Stimulated activated CD4-positive, alpha-beta T cell treated with anti-CD3 and anti-CD28 coated beads, Interleukin-1b, Interleukin-23, amount 100 ng/mL, for 48 hours (primary cell): ENCODE results near the gene C19orf73.
"Not testable (repeated sequence)": the region's sequence is repeated elsewhere in the genome, so short reads cannot be mapped to it uniquely, and the experiment has no call there.

Experiments used
- DNase-seq: peaks from one replicate; pipeline ENCODE4 v3.0.0-alpha.2; 2020

The C19orf73 gene

DNA sequence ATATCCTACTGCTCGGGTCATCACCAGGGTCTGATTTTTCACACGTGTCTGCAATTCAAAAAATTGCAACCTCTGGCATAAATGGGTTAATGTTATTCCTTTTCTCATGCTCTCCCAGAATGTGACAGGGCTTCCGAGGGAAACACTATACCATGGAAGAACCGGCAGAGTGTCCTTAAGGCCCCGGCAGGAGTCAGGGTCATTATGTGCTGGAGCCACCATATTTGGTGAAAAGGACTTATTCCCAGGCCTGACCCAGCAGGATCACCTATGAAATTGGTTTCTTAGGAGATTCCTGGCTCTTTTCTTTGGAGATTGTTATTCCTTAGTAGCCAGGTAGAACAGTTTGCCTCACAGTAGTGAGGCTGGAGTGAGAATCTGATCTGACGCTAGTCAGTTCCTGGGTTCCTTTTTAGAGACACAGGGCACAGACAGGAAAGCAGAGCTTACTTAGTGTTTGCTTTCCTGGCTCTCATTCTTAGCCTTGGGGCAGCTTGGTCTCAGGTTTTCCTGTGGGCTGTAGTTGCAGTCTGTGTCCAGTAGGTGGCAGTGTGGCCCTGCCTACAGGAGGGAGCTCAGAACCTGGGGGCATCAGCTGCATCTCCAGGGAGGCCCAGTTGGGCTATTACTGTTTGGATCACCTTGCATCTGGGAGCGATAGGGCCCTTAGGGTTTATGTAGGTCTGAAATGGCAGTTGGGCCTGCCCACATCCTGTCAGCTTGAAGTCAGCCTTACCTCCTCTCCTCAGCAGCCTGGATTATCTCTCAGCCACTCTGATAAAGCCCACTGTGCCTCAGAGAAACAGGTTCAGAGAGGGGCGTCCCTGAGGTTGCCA lies 21.3 kb downstream of the C19orf73 start:
- DNase-seq: peak; percentile 75

DNA sequence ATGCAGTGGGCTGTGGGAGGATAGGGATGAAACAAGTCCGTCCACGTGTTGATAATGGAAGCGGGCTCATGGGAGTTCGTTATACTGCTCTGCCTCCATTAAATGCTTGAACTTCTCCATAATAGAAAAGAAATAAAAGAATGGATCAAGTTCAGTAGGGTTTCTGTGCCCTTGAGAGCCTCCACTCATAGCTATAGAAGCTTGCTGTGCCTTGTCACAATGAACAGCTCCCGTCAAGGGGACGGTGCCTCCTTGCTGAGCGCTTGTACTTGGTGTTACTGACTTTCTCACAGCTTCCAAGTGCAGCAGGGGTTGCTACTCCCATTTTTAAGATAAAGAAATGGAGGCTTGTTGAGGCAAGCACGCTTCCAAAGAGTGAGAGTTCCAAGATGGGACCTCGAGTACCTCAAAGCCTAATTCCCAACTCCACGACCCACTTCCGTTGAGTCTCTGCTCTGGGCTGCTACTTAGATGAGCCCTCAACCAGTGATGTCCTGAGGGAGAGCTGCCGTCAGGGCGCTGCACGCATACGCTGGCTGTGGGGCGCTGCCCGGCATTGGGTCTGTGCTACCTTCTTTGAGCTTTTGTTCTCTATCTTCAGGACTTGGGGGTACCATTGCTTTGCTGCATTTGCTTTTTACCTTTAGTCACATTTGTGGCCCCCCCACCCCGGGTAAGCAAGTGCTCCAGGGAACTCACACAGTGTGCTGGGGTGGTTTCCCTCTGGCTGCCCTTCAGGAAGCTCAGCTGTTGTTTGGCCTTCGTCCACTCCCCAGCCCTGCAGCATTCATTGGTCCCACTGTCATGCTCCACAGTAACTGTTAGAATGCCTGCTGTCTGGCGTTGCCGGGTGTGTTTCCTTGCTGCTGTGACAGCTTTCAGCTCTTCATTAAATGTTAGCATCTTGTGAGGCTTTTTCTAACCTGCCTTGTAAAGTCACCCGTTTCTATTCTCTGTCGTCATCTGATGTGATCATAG lies 24.1 kb downstream of the C19orf73 start:
- DNase-seq: no peak

DNA sequence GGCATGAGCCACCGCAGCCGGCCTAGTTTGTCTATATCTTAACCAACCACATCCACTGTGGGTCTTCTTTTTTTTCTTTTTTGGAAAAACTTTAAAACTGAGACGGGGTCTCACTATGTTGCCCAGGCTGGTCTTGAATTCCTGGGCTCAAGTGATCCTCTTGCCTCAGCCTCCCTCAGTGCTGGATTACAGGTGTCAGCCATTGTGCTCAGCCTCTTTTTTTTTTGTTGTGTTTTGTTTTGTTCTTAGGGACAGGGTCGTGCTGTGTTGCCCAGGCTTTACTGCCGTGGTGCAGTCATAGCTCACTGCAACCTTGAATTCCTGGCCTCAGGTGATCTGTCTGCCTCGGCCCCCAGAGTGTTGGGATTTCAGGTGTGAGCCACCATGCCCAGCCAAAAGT lies 26.3 kb downstream of the C19orf73 start:
- no peak for DNase-seq

DNA sequence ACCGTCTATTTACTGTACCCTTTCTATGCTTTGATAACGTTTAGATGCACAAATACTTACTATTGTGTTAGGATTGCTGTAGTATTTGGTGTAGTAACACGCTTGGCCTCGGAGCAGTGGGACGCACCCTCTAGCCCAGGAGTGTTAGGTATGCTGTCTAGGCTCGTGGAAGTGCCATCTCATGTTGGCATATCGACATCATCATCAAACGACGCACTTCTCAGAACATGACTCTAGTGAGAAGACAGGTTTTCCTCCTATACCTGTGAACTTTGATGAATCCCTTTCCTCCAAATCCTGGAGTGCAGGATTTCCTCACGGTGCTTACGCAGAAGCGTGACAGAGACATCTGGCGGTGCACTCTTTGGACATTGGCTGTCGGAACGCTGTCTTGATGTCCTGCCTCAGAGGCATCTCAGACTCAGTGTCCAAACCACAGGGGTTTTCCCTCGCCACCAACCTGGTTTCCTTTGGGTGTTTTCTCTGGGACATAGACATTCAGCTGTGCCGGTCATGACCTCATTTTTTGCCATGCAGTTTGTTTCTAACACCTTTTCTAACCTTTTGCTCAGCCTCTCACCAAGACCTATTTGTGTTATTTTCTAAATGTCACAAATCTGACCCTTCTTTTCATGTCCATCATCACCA lies 27.4 kb downstream of the C19orf73 start:
- DNase-seq: no peak

DNA sequence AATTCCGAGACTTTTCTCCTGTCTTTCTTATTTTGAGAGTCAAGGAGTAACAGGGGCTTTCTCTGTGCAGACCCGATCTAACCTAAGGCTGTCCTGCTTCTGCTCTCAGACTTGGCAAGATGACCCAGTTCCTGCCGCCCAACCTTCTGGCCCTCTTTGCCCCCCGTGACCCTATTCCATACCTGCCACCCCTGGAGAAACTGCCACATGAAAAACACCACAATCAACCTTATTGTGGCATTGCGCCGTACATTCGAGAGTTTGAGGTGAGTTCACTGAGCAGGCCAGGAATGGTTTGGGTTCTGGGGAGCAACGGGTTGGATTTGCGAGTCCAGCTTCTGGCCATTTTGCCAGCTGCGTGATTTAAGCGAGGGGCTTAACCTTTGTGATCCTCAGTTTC lies 32.6 kb downstream of the C19orf73 start:
- DNase-seq: no peak

DNA sequence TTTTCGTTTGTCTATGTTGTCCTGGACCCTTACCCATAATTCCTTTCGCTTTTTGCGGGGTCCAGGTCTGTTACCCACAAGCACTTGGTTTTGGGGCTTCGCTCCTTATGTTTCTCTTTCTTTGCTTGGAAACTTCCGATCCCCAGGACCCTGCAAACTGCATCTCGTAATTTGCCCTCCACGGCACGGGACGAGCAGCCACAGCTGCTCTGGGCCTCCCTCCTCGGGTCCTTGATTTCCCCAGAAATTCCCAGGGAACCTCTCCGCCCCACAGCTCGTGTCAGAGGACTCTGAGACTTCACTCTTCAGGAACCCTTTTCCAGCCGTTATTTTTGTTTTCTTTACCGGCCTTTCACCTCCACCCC lies 33.1 kb downstream of the C19orf73 start:
- no peak for DNase-seq

DNA sequence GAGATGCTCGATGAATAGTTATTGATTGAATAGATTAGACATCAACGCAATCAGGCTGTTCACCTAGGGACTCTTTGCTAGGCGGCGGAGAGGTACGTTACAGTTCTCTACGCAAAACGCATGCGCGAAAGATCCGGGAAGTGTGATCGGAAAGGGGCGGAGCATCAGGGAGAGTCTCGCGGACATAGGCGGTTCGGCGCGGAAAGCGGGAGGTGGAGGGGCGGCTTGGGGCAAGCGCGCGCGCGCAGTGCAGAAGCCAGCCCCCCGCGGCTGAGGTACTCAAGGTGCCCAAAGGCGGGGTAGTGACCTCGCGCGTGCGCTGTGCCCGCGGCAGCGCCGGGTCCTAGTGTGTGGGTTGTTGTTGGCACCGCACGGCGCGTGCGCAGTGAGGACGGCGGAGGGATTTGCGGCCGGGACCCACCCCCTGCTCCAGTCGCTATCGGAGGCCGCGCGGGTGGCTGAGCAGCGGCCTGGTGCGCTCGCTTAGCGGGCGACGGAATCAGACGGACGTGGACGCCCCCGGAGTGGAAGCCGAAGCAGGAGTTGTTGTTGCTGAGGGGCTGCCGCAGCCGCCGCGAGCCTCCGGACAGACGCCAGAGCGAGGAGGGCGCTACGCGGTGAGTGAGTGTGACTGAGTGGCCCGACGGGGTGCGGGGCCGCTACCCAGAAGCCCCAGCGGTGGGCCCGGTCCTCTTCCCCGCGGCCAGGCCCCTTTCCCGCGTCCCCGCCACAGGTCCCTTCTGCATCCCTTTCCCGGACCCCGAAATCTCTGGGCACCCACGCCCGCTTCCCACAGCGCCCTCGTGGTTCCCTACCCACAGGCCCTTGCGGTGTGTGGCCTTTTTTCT lies 33.7 kb downstream of the C19orf73 start, which contains the start of gene SNRNP70:
Gene SNRNP70 (plus strand): TSS at position 432 of the 848 bp plus-strand sequence. CDS start 964 bp downstream, outside the sequence.
- DNase-seq: peak; percentile 99

DNA sequence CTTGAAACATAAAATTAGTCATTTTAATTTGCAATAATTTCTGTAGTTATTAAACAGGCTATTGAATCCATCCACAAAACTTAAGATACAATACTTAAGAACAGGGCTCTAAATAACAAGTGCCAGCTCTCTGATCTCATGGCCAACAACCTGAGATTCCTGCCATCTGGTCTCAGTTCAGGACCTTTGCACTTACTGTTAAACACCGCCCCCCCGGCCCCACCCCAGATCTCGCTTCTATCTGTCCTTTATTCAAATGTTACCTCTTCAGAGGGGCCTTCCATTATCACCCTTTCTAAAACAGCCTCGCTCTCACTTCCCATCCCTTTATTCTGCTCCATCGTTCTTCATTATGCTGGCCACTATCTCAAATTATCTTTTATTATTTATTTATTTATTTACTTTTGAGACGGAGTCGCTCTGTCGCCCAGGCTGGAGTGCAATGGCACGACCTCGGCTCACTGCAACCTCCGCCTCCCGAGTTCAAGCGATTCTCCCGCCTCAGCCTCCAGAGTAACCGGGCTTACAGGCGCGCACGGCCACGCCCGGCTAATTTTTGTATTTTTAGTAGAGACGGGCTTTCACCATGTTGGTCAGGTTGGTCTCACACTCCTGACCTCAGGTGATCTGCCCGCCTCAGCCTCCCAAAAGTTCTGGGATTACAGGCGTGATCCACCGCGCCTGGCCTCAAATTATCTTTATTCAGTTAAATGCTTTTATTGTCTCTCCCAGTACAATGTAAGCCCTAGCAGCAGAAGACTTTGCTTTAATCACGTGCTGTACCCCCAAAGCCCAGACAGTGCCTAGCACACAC lies 34.5 kb downstream of the C19orf73 start:
- DNase-seq: no peak

DNA sequence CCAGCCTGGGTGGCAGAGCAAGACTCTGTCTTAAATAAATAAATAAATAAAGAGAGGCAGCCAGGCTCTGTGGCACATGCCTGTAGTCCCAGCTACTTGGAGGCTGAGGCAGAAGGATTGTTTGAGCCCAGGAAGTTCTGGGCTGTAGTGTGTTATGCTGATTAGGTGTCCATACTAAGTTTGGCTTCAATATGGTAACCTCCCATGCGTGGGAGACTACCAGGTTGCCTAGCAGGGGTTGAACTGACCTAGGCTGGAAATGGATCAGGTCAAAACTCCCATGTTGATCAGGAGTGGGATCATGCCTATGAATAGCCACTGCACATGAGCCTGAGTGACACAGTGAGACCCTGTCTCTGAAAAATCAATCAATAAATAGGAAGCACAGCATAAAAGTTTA lies 37.7 kb downstream of the C19orf73 start:
- no peak for DNase-seq

DNA sequence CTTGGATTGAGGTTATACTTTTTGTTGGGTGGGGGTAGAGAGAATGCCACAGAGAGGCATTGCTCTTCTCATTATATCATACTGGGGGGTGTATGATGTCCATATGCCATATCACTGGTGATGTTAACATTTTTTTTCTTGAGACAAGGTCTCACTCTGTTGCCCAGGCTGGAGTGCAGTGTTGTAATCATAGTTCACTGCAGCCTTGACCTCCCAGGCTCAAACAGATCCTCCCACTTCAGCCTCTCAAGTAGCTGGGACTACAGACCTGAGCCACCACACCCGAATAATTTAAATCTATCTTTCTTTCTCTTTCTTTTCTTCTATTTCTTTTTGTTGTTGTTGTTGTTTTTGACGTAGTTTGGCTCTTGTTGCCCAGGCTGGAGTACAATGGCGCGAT lies 38.6 kb downstream of the C19orf73 start:
- no peak for DNase-seq

DNA sequence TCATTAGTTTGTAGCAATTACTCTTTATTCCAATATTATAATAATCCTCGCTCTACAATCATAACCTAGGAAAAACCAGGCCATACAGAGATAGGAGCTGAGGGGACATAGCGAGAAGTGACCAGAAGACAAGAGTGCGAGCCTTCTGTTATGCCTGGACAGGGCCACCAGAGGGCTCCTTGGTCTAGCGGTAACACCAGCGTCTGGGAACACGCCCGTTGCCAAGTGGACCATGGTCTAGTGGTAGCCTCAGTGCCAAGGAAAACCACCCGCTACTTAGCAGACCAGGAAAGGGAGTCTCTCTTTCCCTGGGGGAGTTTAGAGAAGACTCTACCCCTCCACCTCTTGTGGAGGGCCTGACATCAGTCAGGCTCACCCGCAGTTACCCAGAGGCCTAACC lies 44.1 kb downstream of the C19orf73 start:
- DNase-seq: not testable (repeated sequence)

DNA sequence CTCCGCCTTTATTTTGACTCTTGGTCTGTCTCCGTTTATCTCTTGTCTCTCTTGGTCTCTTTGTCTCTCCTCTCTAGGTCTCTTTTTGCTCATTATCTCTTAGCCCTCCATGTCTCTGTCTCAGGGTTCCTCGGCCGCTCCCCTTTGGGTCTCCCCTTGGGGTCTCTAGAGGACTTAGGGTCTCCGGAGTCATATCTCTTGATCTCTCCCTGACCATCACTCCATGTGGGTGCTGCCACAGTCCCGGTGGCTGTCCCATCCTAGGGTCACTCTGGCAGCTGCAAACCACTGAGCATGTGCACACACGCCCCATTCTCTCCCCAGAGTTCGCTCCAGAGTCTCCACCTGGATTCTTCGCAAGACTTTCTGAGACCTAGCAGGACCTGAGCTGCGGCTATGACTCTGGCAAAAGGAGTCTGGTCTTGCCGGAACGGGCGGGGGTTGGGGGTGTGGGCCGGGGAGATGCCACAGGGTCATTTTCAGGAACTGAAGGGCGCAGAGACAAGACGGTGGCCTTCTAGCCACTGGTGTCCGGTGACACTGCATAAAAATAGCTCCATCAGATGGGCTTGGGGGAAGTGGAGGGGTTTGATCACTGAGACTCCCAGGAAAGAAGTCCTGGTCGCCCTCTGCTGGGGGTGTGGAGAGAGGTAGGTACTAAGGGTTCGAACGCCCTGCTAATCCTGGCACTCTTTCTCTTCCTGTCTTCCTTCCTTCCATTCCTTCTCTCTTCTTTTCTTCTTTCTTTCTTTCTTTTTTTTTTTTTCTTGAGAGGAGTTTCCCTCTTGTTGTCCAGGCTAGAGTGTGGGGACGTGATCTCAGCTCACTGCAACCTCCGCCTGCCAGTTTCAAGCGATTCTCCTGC lies 45.2 kb downstream of the C19orf73 start:
- DNase-seq: no peak

DNA sequence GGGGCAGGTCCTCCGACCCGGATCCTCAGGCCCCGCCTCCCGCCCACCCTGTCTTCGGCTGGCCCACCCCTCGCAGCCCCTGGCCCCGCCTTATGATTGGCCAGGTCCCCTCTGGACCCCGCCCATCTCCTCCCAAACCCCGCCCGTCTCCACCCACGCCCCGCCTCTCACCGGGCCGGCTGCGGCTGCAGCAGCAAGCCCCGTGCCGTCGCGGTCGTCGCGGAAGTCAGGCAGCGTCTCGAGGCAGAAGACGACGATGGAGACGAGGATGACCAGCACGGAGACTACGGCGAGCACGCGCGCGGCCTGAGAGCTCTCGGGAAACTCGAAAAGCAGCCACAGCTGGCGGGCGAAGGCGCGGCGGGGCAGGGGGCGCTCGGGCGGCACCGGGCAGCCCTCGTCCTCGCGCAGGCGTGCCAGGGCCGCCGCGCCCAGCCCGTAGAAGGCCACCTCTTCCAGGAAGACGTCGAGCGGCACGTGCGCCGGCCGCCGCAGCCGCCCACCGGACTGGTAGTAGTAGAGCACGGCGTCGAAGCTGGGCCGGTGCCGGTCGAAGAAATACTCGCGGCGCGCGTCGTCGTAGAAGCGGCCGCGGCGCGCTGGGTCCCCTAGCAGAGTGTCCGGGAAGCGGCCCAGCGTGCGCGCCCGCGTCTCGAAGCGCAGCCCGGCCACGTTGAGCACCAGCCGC lies 46.9 kb downstream of the C19orf73 start:
- no peak for DNase-seq

DNA sequence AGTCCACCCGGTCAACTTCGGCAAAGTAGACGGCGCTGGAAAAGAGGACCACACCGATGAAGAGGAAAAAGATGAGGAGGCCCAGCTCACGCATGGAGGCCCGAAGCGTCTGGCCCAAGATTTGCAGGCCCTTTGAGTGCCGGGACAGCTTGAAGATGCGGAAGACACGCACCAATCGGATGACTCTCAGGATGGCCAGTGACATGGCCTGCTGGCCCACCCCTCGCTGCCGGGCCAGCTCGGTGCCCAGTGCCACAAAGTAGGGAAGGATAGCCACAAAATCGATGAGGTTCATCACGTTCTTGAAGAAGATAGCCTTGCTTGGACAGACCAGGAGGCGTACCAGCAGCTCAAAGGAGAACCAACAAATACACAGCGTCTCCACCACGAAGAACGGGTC lies 48.5 kb downstream of the C19orf73 start:
- DNase-seq: no peak

DNA sequence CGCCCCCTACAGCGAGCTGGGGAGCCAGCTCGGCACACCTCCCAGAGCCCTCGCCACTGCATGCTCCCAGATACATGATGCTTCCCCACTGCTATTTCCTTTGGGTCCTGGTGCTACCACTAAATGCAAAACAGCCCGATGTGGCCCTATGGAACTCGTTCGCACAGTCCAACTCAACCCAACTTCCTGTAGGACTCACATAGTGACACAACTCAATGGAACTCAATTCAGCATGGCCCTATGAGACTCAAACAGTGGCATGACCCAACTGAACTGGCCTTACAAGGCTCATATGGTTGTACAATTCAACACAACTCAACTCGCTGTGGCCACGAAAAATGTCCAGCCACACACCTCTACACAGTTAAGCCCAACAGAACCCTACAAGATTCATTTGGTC lies 49.9 kb downstream of the C19orf73 start:
- no peak for DNase-seq
